Measurements from ENCODE around the gene RALY. TPM values are rescaled to one million over a fixed set of nuclear protein-coding genes. Genes with fewer than 3 reads are reported as not detected.

Gene RALY
- polyA plus RNA-seq, 1 donor from 2014 or later: 221 TPM

DNA sequence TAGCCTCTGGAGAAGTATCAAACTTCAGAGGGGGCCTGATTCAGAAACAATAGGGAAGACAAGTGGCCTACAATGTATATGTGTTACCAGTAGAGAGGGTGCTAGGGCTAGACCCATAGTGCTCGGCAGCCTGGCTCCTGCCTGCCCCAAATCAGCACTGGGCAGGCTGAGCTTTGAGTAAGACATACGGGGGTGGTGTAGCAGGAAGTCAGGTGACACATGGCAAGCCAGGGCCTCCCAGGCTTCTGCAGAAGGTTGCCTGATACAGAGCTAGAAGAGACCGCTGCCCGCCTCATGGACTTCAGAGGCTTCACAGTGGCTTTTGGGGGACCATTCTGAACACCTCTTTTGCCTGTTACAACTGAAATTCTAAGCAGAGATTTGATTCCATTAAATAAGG lies 43.4 kb downstream of the RALY start:
- Histone ChIP-seq H3F3A (ENCODE audit: insufficient read depth, low read length, poor library complexity, severe bottlenecking) (no peaks in the 10 kb centered on the region), H3K9me2 (ENCODE audit: insufficient read depth, low read length) (no peaks in the 10 kb centered on the region), H3K36me3 (ENCODE audit: insufficient read depth, low read length) (peaks cover 4% of the 10 kb centered on the region), H4K20me1 (ENCODE audit: insufficient read depth) (no peaks in the 10 kb centered on the region), H3K27ac (ENCODE audit: low read length) (no peak overlapping the region), H3K9me3 (ENCODE audit: low read length) (no peaks in the 10 kb centered on the region), H3K4me2 (ENCODE audit: low read length) (no peak overlapping the region), H3K27me3 (ENCODE audit: insufficient read depth, low read depth, low read length) (no peaks in the 10 kb centered on the region), H3K4me3 (ENCODE audit: low read length) (no peak overlapping the region), H3K9ac (ENCODE audit: low read length) (no peak overlapping the region), H2AFZ (ENCODE audit: low read depth, low read length) (no peak overlapping the region), H3K79me2 (replicated peaks; ENCODE audit: insufficient read depth, low read length) (peaks cover 31% of the 10 kb centered on the region)
- TF ChIP-seq EZH2 (IDR thresholded peaks at IDR 0.05; ENCODE audit: borderline replicate concordance, insufficient read depth, low read length, poor library complexity, severe bottlenecking) (no peak), EP300 (conservative IDR thresholded peaks at IDR 0.05; ENCODE audit: poor library complexity, severe bottlenecking) (no peak), RAD21 (conservative IDR thresholded peaks at IDR 0.05) (no peak), MXI1 (conservative IDR thresholded peaks at IDR 0.05; ENCODE audit: poor library complexity, severe bottlenecking) (no peak), TAF1 (IDR thresholded peaks at IDR 0.05; ENCODE audit: low read depth) (no peak), SMC3 (conservative IDR thresholded peaks at IDR 0.05; ENCODE audit: poor library complexity) (no peak), POLR2AphosphoS5 (IDR thresholded peaks at IDR 0.05) (no peak)
- TF ChIP-seq, protein P1, sequence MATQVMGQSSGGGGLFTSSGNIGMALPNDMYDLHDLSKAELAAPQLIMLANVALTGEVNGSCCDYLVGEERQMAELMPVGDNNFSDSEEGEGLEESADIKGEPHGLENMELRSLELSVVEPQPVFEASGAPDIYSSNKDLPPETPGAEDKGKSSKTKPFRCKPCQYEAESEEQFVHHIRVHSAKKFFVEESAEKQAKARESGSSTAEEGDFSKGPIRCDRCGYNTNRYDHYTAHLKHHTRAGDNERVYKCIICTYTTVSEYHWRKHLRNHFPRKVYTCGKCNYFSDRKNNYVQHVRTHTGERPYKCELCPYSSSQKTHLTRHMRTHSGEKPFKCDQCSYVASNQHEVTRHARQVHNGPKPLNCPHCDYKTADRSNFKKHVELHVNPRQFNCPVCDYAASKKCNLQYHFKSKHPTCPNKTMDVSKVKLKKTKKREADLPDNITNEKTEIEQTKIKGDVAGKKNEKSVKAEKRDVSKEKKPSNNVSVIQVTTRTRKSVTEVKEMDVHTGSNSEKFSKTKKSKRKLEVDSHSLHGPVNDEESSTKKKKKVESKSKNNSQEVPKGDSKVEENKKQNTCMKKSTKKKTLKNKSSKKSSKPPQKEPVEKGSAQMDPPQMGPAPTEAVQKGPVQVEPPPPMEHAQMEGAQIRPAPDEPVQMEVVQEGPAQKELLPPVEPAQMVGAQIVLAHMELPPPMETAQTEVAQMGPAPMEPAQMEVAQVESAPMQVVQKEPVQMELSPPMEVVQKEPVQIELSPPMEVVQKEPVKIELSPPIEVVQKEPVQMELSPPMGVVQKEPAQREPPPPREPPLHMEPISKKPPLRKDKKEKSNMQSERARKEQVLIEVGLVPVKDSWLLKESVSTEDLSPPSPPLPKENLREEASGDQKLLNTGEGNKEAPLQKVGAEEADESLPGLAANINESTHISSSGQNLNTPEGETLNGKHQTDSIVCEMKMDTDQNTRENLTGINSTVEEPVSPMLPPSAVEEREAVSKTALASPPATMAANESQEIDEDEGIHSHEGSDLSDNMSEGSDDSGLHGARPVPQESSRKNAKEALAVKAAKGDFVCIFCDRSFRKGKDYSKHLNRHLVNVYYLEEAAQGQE (IDR thresholded peaks at IDR 0.05; ENCODE audit: borderline replicate concordance): no peak
- TF ChIP-seq, protein P2, sequence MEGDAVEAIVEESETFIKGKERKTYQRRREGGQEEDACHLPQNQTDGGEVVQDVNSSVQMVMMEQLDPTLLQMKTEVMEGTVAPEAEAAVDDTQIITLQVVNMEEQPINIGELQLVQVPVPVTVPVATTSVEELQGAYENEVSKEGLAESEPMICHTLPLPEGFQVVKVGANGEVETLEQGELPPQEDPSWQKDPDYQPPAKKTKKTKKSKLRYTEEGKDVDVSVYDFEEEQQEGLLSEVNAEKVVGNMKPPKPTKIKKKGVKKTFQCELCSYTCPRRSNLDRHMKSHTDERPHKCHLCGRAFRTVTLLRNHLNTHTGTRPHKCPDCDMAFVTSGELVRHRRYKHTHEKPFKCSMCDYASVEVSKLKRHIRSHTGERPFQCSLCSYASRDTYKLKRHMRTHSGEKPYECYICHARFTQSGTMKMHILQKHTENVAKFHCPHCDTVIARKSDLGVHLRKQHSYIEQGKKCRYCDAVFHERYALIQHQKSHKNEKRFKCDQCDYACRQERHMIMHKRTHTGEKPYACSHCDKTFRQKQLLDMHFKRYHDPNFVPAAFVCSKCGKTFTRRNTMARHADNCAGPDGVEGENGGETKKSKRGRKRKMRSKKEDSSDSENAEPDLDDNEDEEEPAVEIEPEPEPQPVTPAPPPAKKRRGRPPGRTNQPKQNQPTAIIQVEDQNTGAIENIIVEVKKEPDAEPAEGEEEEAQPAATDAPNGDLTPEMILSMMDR (IDR thresholded peaks at IDR 0.05; ENCODE audit: poor library complexity, severe bottlenecking): no peak

DNA sequence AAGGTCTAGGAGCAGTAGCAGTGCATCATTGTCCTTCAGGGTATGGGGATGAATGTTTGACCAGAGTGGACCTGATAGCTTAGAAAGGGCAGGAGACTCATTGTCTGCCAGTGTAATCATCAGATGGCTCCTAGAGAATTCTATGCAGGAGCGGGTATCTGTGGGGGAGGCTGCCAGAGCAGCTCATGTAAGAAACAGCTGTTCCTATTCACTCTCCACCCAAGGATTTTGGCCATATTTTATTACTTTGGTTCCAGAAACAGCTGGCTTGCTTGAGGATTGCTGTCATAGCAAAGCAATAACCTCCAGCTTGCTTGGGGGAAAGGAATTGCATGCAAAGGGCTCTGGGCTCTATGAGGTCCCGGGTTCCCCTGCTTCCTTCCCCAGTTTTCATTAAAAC lies 44.1 kb downstream of the RALY start:
- Histone ChIP-seq H3K4me2 (ENCODE audit: low read length) (no peak overlapping the region), H3K27me3 (ENCODE audit: insufficient read depth, low read depth, low read length) (no peaks in the 10 kb centered on the region), H3K79me2 (replicated peaks; ENCODE audit: insufficient read depth, low read length) (peaks cover 31% of the 10 kb centered on the region), H2AFZ (ENCODE audit: low read depth, low read length) (no peak overlapping the region), H3K9me2 (ENCODE audit: insufficient read depth, low read length) (no peaks in the 10 kb centered on the region), H3K4me3 (ENCODE audit: low read length) (no peak overlapping the region), H3K9ac (ENCODE audit: low read length) (no peak overlapping the region), H4K20me1 (ENCODE audit: insufficient read depth) (no peaks in the 10 kb centered on the region), H3K9me3 (ENCODE audit: low read length) (no peaks in the 10 kb centered on the region), H3K36me3 (ENCODE audit: insufficient read depth, low read length) (peaks cover 4% of the 10 kb centered on the region), H3K27ac (ENCODE audit: low read length) (no peak overlapping the region), H3F3A (ENCODE audit: insufficient read depth, low read length, poor library complexity, severe bottlenecking) (no peaks in the 10 kb centered on the region)
- TF ChIP-seq POLR2AphosphoS5 (IDR thresholded peaks at IDR 0.05) (no peak), MXI1 (conservative IDR thresholded peaks at IDR 0.05; ENCODE audit: poor library complexity, severe bottlenecking) (no peak)
